ENCODE results near the gene NEDD9. TPM values are rescaled to one million over a fixed set of nuclear protein-coding genes. Genes with fewer than 3 reads are reported as not detected.

Gene NEDD9
- total RNA-seq, 1 experiment from 2014 or later, result 0.17 TPM

GRCh38 chr6:11143394-11144371, 88.8 kb downstream of the NEDD9 start:
- no peaks in the 10 kb centered on the region for H3K9me3 ChIP-seq (ENCODE audit: control insufficient read depth in 1 of 2, insufficient read depth in 1 of 2, low read depth in 1 of 2, low read length in 2 of 2)
- peak overlapping the region; percentile 43 for H3K4me2 ChIP-seq (ENCODE audit: low read length)
- peak overlapping the region; percentile 47 for H2AFZ ChIP-seq (ENCODE audit: low read depth, low read length, poor library complexity, severe bottlenecking)
- peak; percentile 64 for DNase-seq (ENCODE audit: low read depth, low spot score)
- H3K9me2 ChIP-seq (ENCODE audit: insufficient read depth), result no peaks in the 10 kb centered on the region
- H3K79me2 ChIP-seq (ENCODE audit: insufficient read depth, low read length), result no peaks in the 10 kb centered on the region
- H3K36me3 ChIP-seq (ENCODE audit: control insufficient read depth in 1 of 2, insufficient read depth in 2 of 2, low read length in 2 of 2), result no peaks in the 10 kb centered on the region
- POLR2A ChIA-PET, result no interaction called here
- no TSS peak for BruUV-seq (replicated peaks)
- no peaks in the 10 kb centered on the region for H3K27me3 ChIP-seq (ENCODE audit: insufficient read depth, low read length)
- RAD21 ChIA-PET (ENCODE audit: low non-redundant PET in 1 of 2, low total read pairs in 2 of 2, uncharacterized antibody in 2 of 2, unreplicated experiment in 2 of 2), result no interaction called here
- intact Hi-C loops (cut with micrococcal nuclease), result loop anchor here (1.0 kb wide), 2 partner anchors 353 to 432 kb away; no protein-coding TSS in a partner anchor
- H3K4me3 ChIP-seq (replicated peaks in 1 of 2; ENCODE audit: low read depth in 1 of 2, low read length in 2 of 2), result no peak overlapping the region
- no peak overlapping the region for H3K9ac ChIP-seq (ENCODE audit: low read length)
- CTCF ChIA-PET, result interaction anchor here (1.1 to 3.3 kb wide), 2 partner anchors 353 to 432 kb away, joined by 5 to 21 read pairs; no protein-coding TSS in a partner anchor
- H4K20me1 ChIP-seq (ENCODE audit: insufficient read depth), result no peaks in the 10 kb centered on the region
- H3K27ac ChIP-seq (ENCODE audit: low read depth, low read length), result no peak overlapping the region
- peaks cover 7 to 28% of the 10 kb centered on the region in 2 experiments; a peak in 3 of 4 replicates for H3K4me1 ChIP-seq (ENCODE audit: control insufficient read depth in 1 of 2, insufficient read depth in 2 of 2, low read length in 2 of 2)
- ATAC-seq, result peak; percentile 78
- TF ChIP-seq RAD21 (IDR thresholded peaks at IDR 0.05; ENCODE audit: low read depth), result 0 out of 2 replicates have a peak, but pooled peaks have one; percentile 12
- peak; percentile 39 for TF ChIP-seq TCF7L2 (IDR thresholded peaks at IDR 0.05; ENCODE audit: borderline replicate concordance, extremely low read depth, insufficient read depth, insufficient read length)
- TF ChIP-seq SRF (IDR thresholded peaks at IDR 0.05; ENCODE audit: low read depth), result peak; percentile 31; the same call in 1 of the 2 replicates
- TF ChIP-seq SP1 (IDR thresholded peaks at IDR 0.05; ENCODE audit: low read depth), result peak; percentile 74
- no peak for TF ChIP-seq SIN3A (IDR thresholded peaks at IDR 0.05; ENCODE audit: low read depth)
- no peak for TF ChIP-seq EZH2 (IDR thresholded peaks at IDR 0.05)
- TF ChIP-seq, protein P1, sequence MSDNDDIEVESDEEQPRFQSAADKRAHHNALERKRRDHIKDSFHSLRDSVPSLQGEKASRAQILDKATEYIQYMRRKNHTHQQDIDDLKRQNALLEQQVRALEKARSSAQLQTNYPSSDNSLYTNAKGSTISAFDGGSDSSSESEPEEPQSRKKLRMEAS (IDR thresholded peaks at IDR 0.05), result peak; percentile 99
- TF ChIP-seq EZH2phosphoT487 (IDR thresholded peaks at IDR 0.05; ENCODE audit: borderline replicate concordance), result no peak
- no peak for TF ChIP-seq EGR1 (IDR thresholded peaks at IDR 0.05; ENCODE audit: low read depth)
- no peak for TF ChIP-seq ZBTB33 (IDR thresholded peaks at IDR 0.05; ENCODE audit: extremely low read depth, insufficient replicate concordance, low read length)
- TF ChIP-seq YY1 (IDR thresholded peaks at IDR 0.05; ENCODE audit: extremely low read depth, insufficient replicate concordance, low read depth, low read length), result no peak
- TF ChIP-seq CEBPB (IDR thresholded peaks at IDR 0.05; ENCODE audit: low read depth), result peak; percentile 100
- TF ChIP-seq, protein P2, sequence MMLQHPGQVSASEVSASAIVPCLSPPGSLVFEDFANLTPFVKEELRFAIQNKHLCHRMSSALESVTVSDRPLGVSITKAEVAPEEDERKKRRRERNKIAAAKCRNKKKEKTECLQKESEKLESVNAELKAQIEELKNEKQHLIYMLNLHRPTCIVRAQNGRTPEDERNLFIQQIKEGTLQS (IDR thresholded peaks at IDR 0.05), result peak; percentile 81
- no peak for TF ChIP-seq CTCF (IDR thresholded peaks at IDR 0.05 in 2 of 3, conservative IDR thresholded peaks at IDR 0.05 in 1 of 3; ENCODE audit: borderline replicate concordance in 1 of 3, insufficient read depth in 1 of 3, low read depth in 2 of 3, low read length in 2 of 3)
- TF ChIP-seq POLR2A (IDR thresholded peaks at IDR 0.05; ENCODE audit: borderline replicate concordance, extremely low read depth, insufficient read depth, insufficient read length), result no peak
- peak; percentile 93 for TF ChIP-seq JUND (IDR thresholded peaks at IDR 0.05)
- TF ChIP-seq CBX3 (IDR thresholded peaks at IDR 0.05; ENCODE audit: low read depth), result peak; percentile 99
- 0 out of 2 replicates have a peak, but pooled peaks have one; percentile 30 for TF ChIP-seq POLR2AphosphoS5 (IDR thresholded peaks at IDR 0.05; ENCODE audit: low read depth, low read length)
- no peak for TF ChIP-seq ELF1 (IDR thresholded peaks at IDR 0.05; ENCODE audit: borderline replicate concordance, low read depth)
- peak; percentile 89 for TF ChIP-seq FOSL1 (IDR thresholded peaks at IDR 0.05; ENCODE audit: low read depth)

Measured in HCT116 (cell line).